Activated CD4-positive, alpha-beta memory T cell treated with anti-CD3 and anti-CD28 coated beads for 36 hours (primary cell): ENCODE data around the gene ECSIT. TPM values are rescaled to one million over a fixed set of nuclear protein-coding genes. Genes with fewer than 3 reads are reported as not detected.

Source experiments
- CTCF ChIA-PET: fragments of 350-600 bp; sonication (Branson Sonifier 250); formaldehyde crosslinking; loops from one replicate; lab custom pipeline; 2021; ENCODE audit warnings: antibody characterized with exemption, inconsistent platforms; lab: Charles Lee
- POLR2A ChIA-PET: fragments of 350-600 bp; sonication (Branson Sonifier 250); formaldehyde crosslinking; loops from one replicate; lab custom pipeline; 2021; ENCODE audit warnings: antibody characterized with exemption; lab: Charles Lee
- DNase-seq: peaks from one replicate; pipeline ENCODE4 v3.0.0-alpha.2; 2020
- H3K27ac Mint-ChIP-seq: one replicate; pipeline ENCODE4 v1.8.0; 2021; ENCODE audit warnings: mixed read lengths
- H3K27me3 Mint-ChIP-seq: one replicate; pipeline ENCODE4 v1.8.0; 2021; ENCODE audit warnings: mixed read lengths
- H3K36me3 Mint-ChIP-seq: one replicate; pipeline ENCODE4 v1.8.0; 2021; ENCODE audit warnings: mixed read lengths
- H3K4me1 Mint-ChIP-seq: one replicate; pipeline ENCODE4 v1.8.0; 2021; ENCODE audit warnings: low read depth, mixed read lengths
- H3K4me3 Mint-ChIP-seq: one replicate; pipeline ENCODE4 v1.8.0; 2021; ENCODE audit warnings: mild to moderate bottlenecking, mixed read lengths
- H3K9me3 Mint-ChIP-seq: one replicate; pipeline ENCODE4 v1.8.0; 2021; ENCODE audit warnings: mixed read lengths
- intact Hi-C: fragments of 100-400 bp; cut with micrococcal nuclease; formaldehyde crosslinking; loops from one replicate; pipeline ENCODE4 v1.15.1; 2023
- total RNA-seq, 2 experiments: library from RNA; stranded (reverse); gene quantifications; one replicate each; pipeline ENCODE4 v1.2.3, GENCODE V29; 2021

The ECSIT gene
- total RNA-seq, 2 experiments from 2014 or later: 34.9 to 36.6 TPM

DNA sequence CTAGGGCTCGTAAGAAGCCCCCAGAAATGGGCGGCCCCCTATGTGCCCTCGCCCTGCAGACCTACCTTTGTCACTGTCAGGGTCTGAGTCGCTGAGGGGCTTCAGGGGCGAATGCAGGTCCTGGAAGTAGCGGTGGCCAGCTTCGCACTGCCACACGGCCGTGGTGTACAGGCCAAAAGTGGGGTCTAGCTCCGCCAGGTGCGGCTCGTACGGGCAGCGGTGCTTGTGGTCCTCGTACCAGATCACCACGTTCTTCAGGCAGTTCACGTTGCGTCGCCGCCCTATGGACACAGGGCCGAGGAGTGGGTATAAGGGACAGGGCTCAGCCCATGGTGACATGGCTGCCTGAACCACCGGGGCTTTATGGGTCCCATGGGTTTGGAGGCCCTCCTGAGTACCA is 33.0 kb downstream of the ECSIT start:
- Mint-ChIP-seq H3K9me3 (no peaks in the 10 kb centered on the region), H3K27ac (no peak overlapping the region), H3K27me3 (no peaks in the 10 kb centered on the region), H3K36me3 (peaks cover 7% of the 10 kb centered on the region), H3K4me3 (no peak overlapping the region), H3K4me1 (no peaks in the 10 kb centered on the region)
- intact Hi-C loops: no loop called here
- ChIA-PET POLR2A (no interaction called here), CTCF (interaction anchor here (1.0 to 1.6 kb wide), 3 partner anchors 10 to 115 kb away, joined by 3 to 7 read pairs (median 6); partner anchors contain the start of gene ELOF1)
- no peak for DNase-seq

DNA sequence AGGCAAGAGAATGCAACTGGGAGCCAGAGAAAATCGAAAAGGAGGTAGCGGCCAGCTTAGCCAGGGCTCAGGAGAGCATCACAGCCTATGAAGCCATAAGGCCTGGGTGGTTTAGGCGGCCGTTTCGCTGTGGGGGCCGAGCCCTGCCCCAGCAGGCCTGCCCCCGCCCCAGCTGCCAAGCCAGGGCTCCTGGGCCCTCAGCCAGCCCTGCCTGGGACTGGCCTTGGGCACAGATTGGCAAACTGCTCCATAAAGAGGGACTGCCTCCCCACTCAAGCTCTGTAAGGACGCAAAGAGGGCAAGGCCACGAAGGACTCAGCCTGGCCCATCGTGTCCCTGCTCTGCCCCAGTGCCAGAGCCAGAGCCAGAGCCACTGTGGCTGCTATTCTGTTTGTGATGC is 33.5 kb downstream of the ECSIT start:
- H3K27me3 Mint-ChIP-seq: no peaks in the 10 kb centered on the region
- no peak overlapping the region for H3K27ac Mint-ChIP-seq
- CTCF ChIA-PET: interaction anchor here (1.6 kb wide), 1 partner anchor 63 kb away, joined by 6 read pairs; the partner anchor contains the start of gene ELOF1
- H3K4me3 Mint-ChIP-seq: no peak overlapping the region
- POLR2A ChIA-PET: no interaction called here
- no peaks in the 10 kb centered on the region for H3K4me1 Mint-ChIP-seq
- no peak for DNase-seq
- peaks cover 7% of the 10 kb centered on the region for H3K36me3 Mint-ChIP-seq
- no peaks in the 10 kb centered on the region for H3K9me3 Mint-ChIP-seq
- intact Hi-C loops: no loop called here

DNA sequence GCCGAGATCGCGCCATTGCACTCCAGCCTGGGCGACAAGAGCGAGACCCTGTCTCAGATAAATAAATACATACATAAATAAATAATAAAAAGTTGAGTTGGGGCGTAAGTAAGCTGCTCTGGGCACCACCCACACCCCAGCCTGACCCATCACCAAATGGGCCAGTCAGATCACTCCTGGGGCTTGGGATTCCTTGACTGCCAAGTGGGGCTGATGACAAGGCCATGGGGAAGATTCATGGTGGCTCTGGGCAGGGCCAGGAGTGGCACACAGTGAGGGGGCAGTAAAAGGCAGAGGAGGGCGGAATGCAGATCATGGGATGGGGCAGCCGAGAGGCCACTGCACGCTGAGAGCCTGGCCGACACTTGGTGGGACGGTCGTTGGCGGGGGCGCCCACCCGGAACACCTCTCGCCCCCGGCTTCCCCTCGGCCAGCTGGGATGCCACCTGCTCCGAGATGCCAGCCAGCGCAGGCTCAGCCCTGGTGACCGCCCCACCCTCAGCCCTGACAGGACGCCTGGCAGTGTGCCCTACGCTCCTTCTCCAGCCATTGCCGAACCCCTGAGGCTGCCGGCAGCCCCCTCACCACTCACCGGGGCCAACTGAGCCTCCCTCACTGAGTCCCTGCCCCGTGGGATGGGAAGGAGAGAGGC is 34.2 kb downstream of the ECSIT start:
- Mint-ChIP-seq H3K4me1 (no peaks in the 10 kb centered on the region), H3K9me3 (no peaks in the 10 kb centered on the region), H3K27me3 (no peaks in the 10 kb centered on the region), H3K4me3 (no peak overlapping the region), H3K27ac (no peak overlapping the region), H3K36me3 (peaks cover 10% of the 10 kb centered on the region)
- intact Hi-C loops: no loop called here
- ChIA-PET POLR2A (no interaction called here), CTCF (interaction anchor here (1.5 to 1.6 kb wide), 2 partner anchors 12 to 64 kb away, joined by 6 read pairs; partner anchors contain the start of gene ELOF1)
- no peak for DNase-seq

DNA sequence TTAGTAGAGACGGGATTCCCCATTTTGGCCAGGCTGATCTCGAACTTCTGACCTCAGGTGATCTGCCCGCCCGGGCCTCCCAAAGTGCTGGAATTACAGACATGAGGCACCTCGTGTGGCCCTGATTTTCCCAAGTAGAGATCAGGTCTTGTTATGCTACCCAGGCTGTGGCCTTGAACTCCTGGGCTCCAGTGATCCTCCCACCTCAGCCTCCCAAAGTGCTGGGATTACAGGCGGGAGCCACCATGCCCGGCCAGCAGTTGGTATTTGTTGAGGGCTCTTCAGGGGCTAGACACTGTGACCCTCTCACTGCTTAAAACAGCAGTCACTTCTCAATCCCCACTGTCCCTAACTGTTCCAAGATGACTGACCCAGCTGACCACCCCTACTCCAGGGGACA is 39.6 kb downstream of the ECSIT start:
- CTCF ChIA-PET: no interaction called here
- H3K36me3 Mint-ChIP-seq: peaks cover 7% of the 10 kb centered on the region
- POLR2A ChIA-PET: no interaction called here
- H3K4me3 Mint-ChIP-seq: no peak overlapping the region
- no peak overlapping the region for H3K27ac Mint-ChIP-seq
- intact Hi-C loops: no loop called here
- H3K4me1 Mint-ChIP-seq: no peaks in the 10 kb centered on the region
- no peak for DNase-seq
- no peaks in the 10 kb centered on the region for H3K9me3 Mint-ChIP-seq
- H3K27me3 Mint-ChIP-seq: no peaks in the 10 kb centered on the region

DNA sequence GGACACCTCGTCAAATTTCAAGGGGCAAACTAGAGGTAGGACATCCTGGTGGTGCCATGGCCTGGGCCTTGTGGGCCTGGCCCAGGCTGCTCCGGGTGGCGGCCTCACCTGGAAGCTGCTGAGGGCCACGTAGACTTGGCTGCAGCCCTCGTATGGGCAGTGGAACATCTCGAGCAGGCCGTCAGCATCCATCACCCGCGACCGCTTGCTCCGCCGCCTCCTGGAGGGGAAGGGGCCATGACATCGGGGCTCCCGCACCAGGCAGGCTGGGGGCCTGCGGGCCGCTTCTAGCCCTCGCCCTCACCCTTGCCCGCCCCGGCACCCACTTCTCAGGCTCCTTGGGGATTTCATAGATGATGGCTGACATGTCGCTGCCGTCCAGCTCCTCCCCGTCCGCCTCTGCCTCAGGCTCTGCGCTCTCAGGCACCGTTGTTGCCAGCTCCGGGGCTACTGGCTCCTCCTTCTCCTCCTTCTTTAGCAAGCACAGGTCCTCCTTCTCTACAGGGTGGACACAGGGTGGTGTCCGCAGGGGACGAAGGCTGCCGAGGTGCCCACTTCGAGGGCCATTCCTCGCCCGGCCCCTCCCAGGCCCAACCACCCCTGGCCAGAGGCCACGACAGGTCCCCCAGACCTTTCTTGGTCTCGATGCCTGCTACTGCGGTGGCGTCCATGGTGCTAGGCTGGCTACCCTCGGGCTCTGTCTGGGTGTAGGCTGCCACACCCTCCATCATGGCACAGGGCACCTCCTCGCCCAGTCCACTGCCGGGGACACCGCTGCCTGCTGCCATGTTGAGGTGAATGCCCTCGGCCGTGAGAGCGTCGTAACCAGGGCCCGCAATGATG is 42.1 kb downstream of the ECSIT start:
- peaks cover 2% of the 10 kb centered on the region for H3K27me3 Mint-ChIP-seq
- POLR2A ChIA-PET: no interaction called here
- H3K36me3 Mint-ChIP-seq: peaks cover 14% of the 10 kb centered on the region
- no peak overlapping the region for H3K4me3 Mint-ChIP-seq
- H3K9me3 Mint-ChIP-seq: no peaks in the 10 kb centered on the region
- peaks cover 8% of the 10 kb centered on the region for H3K4me1 Mint-ChIP-seq
- DNase-seq: no peak
- intact Hi-C loops: no loop called here
- CTCF ChIA-PET: no interaction called here
- H3K27ac Mint-ChIP-seq: no peak overlapping the region

DNA sequence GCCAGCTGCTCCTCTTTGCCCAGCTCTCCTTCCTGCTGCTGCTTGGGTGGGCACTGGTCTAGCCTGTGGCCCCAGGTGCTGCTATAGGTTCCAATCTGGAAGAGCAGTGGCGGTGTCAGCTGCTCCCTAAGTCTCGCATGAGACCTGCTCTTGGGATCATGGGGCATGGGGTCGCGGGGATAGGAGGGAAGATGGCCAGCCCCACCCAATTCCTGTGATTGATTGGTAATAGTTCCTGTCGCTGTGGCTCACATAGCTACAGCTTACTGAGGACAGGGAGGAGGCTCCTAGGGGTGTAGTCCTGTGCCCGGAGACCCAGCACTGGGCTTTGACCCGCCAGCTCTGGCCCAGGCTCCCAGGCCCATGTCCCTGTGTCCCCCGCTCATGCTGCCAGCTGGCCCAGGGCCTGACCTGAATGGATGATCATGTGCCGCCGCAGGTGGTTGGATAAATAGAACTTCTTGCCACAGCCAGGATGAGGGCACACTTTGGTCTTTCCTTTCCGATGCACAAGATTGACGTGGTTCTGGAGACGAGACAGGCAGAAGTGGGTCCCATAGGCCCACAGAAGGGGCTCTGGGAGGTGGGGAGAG is 43.6 kb downstream of the ECSIT start:
- Mint-ChIP-seq H3K27ac (no peak overlapping the region), H3K36me3 (peaks cover 14% of the 10 kb centered on the region), H3K9me3 (no peaks in the 10 kb centered on the region), H3K27me3 (peaks cover 11% of the 10 kb centered on the region), H3K4me1 (peaks cover 15% of the 10 kb centered on the region), H3K4me3 (no peak overlapping the region)
- no peak for DNase-seq
- intact Hi-C loops: no loop called here
- ChIA-PET CTCF (interaction anchor here (0.7 to 1.7 kb wide), 2 partner anchors 11 to 191 kb away, joined by 3 to 7 read pairs; no protein-coding TSS in a partner anchor), POLR2A (no interaction called here)

DNA sequence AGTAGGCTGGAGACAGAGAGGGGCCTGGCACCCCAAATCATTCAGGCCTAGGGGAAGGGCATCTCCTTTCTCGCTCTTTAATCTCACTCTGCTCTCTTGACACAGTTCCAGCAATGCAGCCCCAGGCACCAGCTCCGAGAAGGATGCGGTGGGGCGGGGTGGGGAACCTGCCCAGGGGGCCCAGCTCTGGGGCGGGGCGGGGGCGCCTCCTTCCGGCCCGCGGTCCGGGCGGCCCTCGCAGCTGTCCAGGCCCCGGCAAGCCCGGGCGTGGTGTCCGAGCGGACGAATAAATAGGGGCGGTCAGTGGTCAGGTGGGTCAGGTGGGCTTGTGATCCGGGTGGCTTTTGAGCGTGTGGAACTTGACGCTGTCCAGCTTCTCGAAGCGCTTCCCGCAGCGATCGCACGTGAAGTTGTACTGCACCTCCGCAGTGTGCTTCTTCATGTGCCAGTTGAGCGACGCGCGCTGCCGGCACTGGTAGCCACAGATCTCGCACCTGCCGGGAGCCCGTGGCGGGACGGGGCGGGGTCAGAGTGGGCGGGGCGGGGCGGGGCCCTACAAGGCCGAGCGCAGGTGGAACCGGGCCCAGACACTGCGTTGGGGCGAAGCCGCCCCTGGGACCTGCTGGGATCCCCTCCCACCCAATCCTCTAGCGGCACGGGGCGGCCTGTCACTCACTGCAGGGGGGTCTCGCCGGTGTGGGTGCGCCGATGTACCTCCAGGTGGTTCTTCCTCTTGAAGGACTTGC is 45.4 kb downstream of the ECSIT start:
- no peak overlapping the region for H3K4me3 Mint-ChIP-seq

DNA sequence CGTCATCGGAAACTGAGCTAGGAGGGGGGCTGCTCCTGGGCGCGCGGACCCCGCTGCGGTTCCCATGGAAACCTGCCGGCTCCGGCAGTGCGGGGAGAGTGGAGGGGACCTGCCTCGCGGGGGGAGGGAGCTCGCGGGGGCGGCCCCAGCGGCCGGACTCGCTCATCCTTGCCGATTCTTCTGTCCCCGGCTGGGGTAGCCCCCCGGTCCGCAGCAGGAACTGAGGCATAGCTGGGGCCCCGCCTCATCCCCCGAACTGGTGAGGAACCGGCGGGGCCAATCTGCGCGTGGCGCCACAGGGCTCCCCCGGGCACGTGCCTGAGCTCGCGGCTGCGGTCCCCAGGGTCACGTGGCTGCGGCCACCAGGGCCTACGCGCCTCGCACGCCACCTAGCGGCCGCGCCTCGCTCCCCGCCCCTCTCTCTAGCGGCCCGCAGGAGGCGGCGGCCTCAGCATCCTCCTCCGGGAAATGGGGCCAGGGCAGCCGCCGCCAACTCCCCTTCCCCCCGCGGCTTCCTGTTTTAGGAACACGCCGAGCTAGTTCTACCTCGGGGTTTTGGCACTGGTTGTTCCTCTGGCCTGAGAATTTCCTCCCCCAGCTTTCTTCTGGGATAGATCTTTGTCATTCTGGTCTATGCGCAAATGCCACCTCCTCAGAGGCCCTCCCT is 46.4 kb downstream of the ECSIT start:
- peak overlapping the region; percentile 52 for H3K27ac Mint-ChIP-seq
- H3K4me1 Mint-ChIP-seq: peaks cover 19% of the 10 kb centered on the region
- ChIA-PET POLR2A (interaction anchor here (0.6 to 1.7 kb wide), 5 partner anchors 46 to 107 kb away, joined by 3 to 10 read pairs (median 6); no protein-coding TSS in a partner anchor), CTCF (interaction anchor here (0.6 to 3.4 kb wide), 43 partner anchors 9 to 552 kb away, joined by 3 to 36 read pairs (median 4); partner anchors contain the start of genes CCDC159, ECSIT, ODAD3 and PRKCSH)
- no peaks in the 10 kb centered on the region for H3K9me3 Mint-ChIP-seq
- intact Hi-C loops: loop anchor here (1.0 to 2.0 kb wide), 3 partner anchors 47 to 190 kb away; partner anchors contain the start of genes ODAD3 and PRKCSH
- DNase-seq: peak; percentile 91
- peak overlapping the region; percentile 70 for H3K4me3 Mint-ChIP-seq
- H3K27me3 Mint-ChIP-seq: peaks cover 17% of the 10 kb centered on the region
- peaks cover 9% of the 10 kb centered on the region for H3K36me3 Mint-ChIP-seq

More for the DNA sequence above, 45.4 kb downstream of the ECSIT start:
- Mint-ChIP-seq H3K27me3 (peaks cover 17% of the 10 kb centered on the region), H3K36me3 (peaks cover 9% of the 10 kb centered on the region), H3K9me3 (no peaks in the 10 kb centered on the region), H3K4me1 (peaks cover 19% of the 10 kb centered on the region), H3K27ac (no peak overlapping the region)
- ChIA-PET POLR2A (interaction anchor here (1.5 to 1.7 kb wide), 2 partner anchors 102 to 108 kb away, joined by 9 to 10 read pairs; no protein-coding TSS in a partner anchor), CTCF (interaction anchor here (0.7 to 3.4 kb wide), 32 partner anchors 8 to 553 kb away, joined by 3 to 36 read pairs (median 5); partner anchors contain the start of genes CCDC159, ECSIT, ODAD3 and PRKCSH)
- no peak for DNase-seq
- intact Hi-C loops: loop anchor here (2.0 kb wide), 2 partner anchors 103 to 191 kb away; no protein-coding TSS in a partner anchor

DNA sequence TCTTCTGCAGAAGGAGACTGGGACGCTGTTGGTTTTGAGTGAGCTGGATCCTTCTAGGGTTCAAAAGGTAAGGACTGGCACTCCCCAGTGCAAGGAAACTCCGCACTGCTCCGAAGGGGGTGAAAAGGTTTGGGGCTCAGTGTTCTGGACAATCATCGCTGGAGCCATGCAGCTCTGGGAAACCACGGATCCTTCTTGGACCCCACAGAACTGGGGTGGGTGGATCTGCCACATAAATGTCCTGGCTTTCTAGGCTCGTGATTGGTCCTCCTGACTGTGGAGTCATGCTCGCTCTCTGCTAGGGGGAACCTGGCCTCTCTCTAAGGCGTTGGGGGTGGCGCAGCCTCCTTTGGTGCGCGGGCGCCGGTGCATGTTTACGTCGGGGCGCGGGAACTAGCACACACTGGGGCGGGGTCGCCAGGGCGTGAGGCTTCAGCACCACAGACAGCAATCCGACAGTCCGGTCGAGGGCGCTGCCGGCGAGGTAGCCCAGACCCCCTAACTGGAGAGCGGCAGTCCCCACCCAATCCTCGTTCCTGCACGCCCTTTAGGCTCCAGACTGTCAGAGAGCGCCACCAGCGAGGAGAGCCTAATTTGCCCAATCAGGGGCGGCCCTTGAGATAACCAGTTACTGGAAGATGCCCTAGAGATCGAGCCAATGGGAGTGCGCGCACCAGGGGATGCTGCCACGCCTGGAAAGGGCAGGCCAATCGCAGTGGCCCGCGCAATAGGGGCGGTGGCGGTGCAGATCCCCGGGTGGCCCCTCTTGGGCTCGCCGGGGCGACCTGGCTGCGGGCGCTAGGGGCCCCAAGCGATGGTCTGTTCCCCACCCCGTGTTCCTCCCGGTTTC is 47.2 kb downstream of the ECSIT start:
- H3K27ac Mint-ChIP-seq: no peak overlapping the region

More for the DNA sequence above, 47.2 kb downstream of the ECSIT start:
- intact Hi-C loops: loop anchor here (1.0 to 2.0 kb wide), 3 partner anchors 46 to 189 kb away; partner anchors contain the start of genes ODAD3 and PRKCSH
- POLR2A ChIA-PET: interaction anchor here (0.8 to 1.7 kb wide), 6 partner anchors 47 to 106 kb away, joined by 3 to 10 read pairs (median 4); no protein-coding TSS in a partner anchor
- DNase-seq: peak; percentile 89
- peaks cover 17% of the 10 kb centered on the region for H3K27me3 Mint-ChIP-seq
- H3K9me3 Mint-ChIP-seq: no peaks in the 10 kb centered on the region
- peaks cover 9% of the 10 kb centered on the region for H3K36me3 Mint-ChIP-seq
- H3K4me1 Mint-ChIP-seq: peaks cover 19% of the 10 kb centered on the region
- CTCF ChIA-PET: interaction anchor here (0.6 to 3.4 kb wide), 41 partner anchors 8 to 551 kb away, joined by 3 to 36 read pairs (median 4); partner anchors contain the start of genes CCDC159, ECSIT, ODAD3 and PRKCSH
- H3K4me3 Mint-ChIP-seq: peak overlapping the region; percentile 70
